ENCODE data around the gene SIL1. TPM values are rescaled to one million over a fixed set of nuclear protein-coding genes. Genes with fewer than 3 reads are reported as not detected.

The SIL1 gene
- total RNA-seq, 4 donors from 2014 or later = 17.4 to 122 (median 58.3) TPM

- DNase-seq = no peak
- intact Hi-C loops (cut with DNase I; ENCODE audit: low total_unique reads) = no loop called here
- no peaks in the 10 kb centered on the region for H3K36me3 ChIP-seq
Observed at GRCh38 chr5:138898299-138898698, 299.9 kb downstream of the SIL1 start.

More at GRCh38 chr5:138898299-138898698, 299.9 kb downstream of the SIL1 start:
- no peak for TF ChIP-seq CTCF (IDR thresholded peaks at IDR 0.05)
- TF ChIP-seq POLR2A (IDR thresholded peaks at IDR 0.05) = no peak
- no peaks in the 10 kb centered on the region for H3K9me3 ChIP-seq
- H3K4me1 ChIP-seq = no peaks in the 10 kb centered on the region
- no peaks in the 10 kb centered on the region for H3K27me3 ChIP-seq
- H3K4me3 ChIP-seq = no peak overlapping the region
- H3K27ac ChIP-seq = no peak overlapping the region

Small RNA genes lying within 50 kb of the gene (small RNA-seq; reads per million reads assigned to genes)
- gene RNU6-572P = not detected

Other genes starting within 250 kb of the SIL1 start
- gene MATR3, start 95.4 kb upstream of the SIL1 start, total RNA-seq = 100 to 1,000 TPM; 270 to 549 (median 314) TPM
- gene PAIP2, start 143.5 kb upstream of the SIL1 start, total RNA-seq = 100 to 1,000 TPM in 1 of 4 donors, 10 to 100 TPM in 3; 43.5 to 144 (median 87.7) TPM
- gene SLC23A1, start 184.9 kb upstream of the SIL1 start, total RNA-seq = 1 to 10 TPM in 2 of 4 donors, under 1 TPM in 1, not detected in 1; 0.30 to 5.5 (median 1.0) TPM
- 1 to 10 TPM in 2 of 4 donors, not detected in 2; 1.3 to 5.6 TPM for gene MZB1, start 191.5 kb upstream of the SIL1 start, total RNA-seq
- 1 to 10 TPM in 3 of 4 donors, not detected in 1; 1.5 to 8.3 (median 1.7) TPM for gene PROB1, start 196.7 kb upstream of the SIL1 start, total RNA-seq
- gene SPATA24, start 205.7 kb upstream of the SIL1 start, total RNA-seq = 1 to 10 TPM in 2 of 4 donors, not detected in 2; 2.4 to 3.4 TPM
- gene DNAJC18, start 241.2 kb upstream of the SIL1 start, total RNA-seq = 10 to 100 TPM in 2 of 4 donors, 1 to 10 TPM in 2; 3.1 to 21.6 (median 12.6) TPM

All from uterus (tissue), 4 donors.